ENCODE results near the gene CCSAP.

- TF ChIP-seq CTCF (IDR thresholded peaks at IDR 0.05) (peak in 1 of 6 experiments; percentile 4), POLR2A (IDR thresholded peaks at IDR 0.05) (no peak)
Observed at GRCh38 chr1:229271448-229272159, 71.2 kb downstream of the CCSAP start.

Data from Peyer's patch (tissue), 4 donors.